GM12874 (cell line): ENCODE measurements around the gene SLC25A1.

ENCODE experiments used
- TF ChIP-seq, protein P1 (sequence below): IDR thresholded peaks from 2 replicates; pipeline ENCODE4 v1.5.1; 2011; ENCODE audit warnings: low read depth, mild to moderate bottlenecking, control low read depth, low read length, moderate library complexity; ENCODE audit not compliant: insufficient read depth

SLC25A1 gene

DNA sequence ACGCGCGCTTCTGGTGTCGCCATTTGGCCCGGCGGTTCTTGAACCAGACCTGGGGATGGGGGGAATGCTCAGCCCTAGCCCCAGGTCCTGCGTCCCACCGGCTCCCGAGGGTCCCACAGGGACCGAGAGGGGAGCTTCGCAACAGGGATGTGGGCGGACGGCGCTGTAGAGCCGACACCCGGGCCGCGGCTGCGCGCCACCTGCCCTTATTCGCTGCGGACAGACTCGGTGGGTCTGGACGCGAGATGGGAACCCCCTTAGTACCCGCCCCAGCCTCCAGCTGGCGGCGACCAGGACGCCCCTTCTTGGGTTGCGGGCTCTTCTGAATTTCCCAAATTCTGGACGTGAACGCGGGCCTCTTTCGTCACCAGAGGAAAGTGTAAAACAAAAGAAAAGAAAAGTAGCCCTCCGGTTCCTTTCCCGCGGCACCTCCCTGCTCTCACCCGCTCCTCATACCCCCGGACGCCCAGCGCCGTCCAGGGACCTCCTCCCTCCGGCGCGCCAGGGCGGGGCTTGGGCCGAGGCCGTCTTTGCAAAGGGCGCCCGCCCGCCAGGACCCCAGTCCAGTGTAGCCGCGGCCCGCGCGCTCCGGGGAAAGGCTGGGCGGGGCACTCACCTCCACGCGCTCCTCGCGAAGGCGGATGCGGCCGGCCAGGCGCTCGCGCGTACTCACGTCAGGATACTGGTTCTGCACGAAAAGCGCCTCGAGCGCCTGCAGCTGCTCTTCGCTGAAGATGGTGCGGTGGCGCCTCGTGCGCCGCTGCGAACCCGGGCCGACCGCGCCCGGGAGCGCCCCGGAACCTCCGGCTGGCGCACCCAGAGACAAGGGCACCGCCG is 29.3 kb downstream of the SLC25A1 start:
- TF ChIP-seq, protein P1, sequence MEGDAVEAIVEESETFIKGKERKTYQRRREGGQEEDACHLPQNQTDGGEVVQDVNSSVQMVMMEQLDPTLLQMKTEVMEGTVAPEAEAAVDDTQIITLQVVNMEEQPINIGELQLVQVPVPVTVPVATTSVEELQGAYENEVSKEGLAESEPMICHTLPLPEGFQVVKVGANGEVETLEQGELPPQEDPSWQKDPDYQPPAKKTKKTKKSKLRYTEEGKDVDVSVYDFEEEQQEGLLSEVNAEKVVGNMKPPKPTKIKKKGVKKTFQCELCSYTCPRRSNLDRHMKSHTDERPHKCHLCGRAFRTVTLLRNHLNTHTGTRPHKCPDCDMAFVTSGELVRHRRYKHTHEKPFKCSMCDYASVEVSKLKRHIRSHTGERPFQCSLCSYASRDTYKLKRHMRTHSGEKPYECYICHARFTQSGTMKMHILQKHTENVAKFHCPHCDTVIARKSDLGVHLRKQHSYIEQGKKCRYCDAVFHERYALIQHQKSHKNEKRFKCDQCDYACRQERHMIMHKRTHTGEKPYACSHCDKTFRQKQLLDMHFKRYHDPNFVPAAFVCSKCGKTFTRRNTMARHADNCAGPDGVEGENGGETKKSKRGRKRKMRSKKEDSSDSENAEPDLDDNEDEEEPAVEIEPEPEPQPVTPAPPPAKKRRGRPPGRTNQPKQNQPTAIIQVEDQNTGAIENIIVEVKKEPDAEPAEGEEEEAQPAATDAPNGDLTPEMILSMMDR: no peak

DNA sequence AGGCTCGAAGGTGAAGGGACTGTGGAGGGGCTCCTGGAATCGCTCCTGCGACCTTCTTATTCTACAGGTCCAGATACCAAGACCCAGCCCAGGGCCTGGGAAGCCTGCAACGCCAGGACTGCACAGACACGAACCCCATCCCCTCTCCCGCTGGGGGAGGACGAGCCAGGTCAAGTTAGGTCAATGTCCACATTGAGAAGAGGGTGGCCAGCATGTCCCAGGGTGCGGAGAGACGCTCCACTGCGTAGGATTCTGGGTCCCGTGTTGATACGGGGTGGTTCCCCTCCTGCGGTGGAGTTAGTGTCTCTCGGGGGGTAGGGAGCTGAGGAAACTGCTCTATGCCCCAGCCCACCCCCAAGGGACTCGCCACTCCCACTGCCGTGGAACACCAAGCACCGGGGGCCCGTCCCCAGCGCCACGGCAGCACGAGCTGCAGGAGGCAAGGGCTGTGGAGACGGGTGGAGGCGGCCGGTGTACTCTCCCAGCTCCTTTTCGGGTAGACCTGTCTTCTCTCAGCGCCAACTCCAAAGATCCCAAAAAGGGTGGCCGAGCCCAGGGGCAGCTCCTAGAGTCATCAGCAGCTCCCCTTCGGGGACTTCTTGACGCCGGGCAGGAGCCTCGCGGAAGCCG is 30.0 kb downstream of the SLC25A1 start:
- TF ChIP-seq, protein P1: no peak

DNA sequence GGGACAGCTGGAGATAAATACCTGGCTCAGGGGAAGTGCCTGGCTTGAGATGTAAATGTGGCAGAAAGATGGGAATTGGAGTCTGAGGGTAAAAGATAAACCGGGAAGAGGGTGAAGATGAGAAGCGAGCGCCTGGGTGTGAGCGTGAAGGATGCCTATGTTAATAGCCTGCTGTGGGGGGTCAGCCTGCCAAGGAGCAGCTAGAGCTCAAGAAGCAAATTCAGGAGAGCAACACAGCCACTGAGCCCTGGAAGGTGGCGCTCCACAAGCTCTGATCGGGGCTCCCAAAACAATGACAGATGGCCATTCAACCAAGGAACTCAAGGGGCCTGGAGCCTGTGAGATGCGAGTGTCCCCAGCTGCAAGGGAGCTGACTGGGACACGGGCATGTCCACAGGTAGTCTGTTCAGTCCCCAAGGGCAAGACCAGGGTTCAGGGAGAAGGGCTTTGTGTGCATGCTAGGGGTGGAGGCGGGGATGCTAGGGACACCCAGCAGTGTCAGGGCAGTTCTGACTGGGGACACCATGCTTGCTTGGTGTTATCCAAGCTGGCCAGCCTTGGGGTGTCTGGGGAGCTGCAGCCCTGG is 31.2 kb downstream of the SLC25A1 start:
- TF ChIP-seq, protein P1: no peak

DNA sequence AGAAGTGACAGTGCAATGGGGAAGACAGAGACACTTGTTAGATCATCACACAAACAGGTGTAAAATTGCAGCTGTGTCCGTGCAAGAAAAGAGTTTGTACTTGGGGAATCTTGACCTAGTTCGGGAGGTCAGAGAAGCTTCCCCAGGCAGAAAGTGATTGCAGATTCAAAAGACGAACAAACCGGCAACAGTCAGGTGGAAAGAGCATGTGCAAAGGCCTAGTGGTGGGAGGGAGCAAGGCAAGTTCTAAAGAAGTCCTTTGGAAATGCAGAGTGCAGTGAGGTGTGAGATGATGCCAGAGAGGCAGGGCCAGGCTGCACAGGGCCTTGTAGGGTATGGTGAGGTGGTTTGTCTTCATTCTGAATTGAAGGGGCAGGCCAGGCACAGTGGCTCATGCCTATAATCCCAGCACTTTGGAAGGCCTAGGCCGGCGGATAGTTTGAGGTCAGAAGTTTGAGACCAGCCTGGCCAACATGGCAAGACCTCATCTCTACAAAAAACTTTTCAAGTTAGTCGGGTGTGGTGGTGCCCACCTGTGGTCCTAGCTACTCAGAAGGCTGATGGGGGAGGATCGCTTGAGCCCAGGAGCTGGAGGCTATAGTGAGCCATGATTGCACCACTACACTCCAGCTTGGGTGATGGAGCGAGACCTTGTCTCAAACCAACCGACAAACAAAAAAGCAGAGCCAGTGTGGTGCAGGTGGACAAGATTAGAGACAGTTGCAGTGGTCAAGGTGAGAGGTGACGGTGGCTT is 32.1 kb downstream of the SLC25A1 start:
- TF ChIP-seq, protein P1: no peak

DNA sequence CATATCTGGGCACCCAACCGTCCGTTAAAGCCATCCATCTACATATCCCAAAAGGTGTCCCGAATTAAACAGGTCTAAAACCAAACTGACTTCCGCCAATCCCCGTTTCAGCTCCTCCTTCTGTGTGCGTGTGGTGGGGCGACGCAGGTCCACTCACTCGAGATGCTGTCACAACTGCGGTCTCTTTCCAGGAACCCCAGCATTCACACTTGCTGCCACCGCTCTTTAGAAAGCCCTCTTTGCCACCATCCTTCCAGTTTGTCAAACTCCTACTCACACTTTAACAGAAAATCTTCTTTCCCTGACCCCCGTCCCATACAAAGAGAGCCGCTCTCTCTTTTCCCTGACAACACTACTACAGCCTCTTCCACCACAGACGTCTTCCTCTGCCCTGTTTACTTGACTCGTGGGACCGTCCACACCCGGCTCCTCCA is 34.6 kb downstream of the SLC25A1 start:
- TF ChIP-seq, protein P1: no peak

DNA sequence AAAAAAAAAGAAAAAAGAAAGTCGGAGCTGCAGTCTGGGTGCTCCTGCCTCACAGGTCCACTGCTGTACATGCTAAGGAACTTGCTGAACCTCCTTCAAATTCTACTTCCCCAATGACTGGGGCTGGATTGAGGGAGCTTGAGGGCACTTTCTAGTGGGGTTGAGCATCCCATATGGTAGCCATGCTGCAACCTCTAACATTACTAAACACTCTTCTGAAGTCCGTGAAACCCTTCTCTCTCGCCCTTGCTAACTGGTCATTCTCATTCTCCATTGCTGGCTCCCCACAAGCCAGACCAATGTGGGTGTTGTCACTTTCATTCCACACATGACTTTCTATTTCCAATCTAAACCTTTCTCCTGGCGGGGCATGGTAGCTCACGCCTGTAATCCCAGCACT is 35.3 kb downstream of the SLC25A1 start:
- TF ChIP-seq, protein P1: no peak

DNA sequence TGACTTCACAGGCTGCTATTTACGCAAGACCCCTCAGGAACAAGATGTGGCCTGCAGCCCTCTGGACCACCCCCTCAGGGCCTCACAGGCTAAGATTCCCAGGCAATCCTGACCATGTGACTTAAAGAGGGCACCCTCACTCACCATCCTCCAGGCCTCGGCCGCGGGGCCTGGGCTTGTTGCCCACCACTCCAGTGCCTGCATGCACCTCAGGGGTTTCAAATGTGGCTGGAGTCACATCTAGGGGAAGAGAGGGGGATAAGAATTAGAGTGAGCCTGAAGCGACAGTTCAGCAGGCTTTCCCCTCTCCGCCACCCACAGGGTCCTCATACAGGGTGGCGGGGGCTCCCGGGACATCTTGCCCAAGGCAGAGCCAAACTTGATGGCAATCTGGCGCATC is 36.1 kb downstream of the SLC25A1 start:
- TF ChIP-seq, protein P1: no peak
